CD14-positive monocyte (primary cell): ENCODE results near the gene TSHZ2. TPM values are rescaled to one million over a fixed set of nuclear protein-coding genes. Genes with fewer than 3 reads are reported as not detected.

Experiments used
- DNase-seq, 3 donors: peaks; one replicate each; pipeline ENCODE4 v3.0.0-alpha.2; 2011 to 2022
- H2AFZ ChIP-seq: 2 replicates; pipeline ENCODE4 v1.6.0; 2012; ENCODE audit warnings: mild to moderate bottlenecking, low read depth, low read length, inconsistent platforms; ENCODE audit not compliant: insufficient read depth, poor library complexity, severe bottlenecking
- H3K27ac ChIP-seq, 2 donors: 1 replicate in 1 of 2; 2 replicates in 1 of 2; pipeline ENCODE4 v1.5.1; 2012 to 2013; ENCODE audit warnings: low read length in 2 of 2, control low read depth in 1 of 2, inconsistent platforms in 1 of 2, low read depth in 1 of 2, mild to moderate bottlenecking in 1 of 2
- H3K27me3 ChIP-seq, 2 donors: one replicate each; pipeline versions ENCODE4 v1.6.0 to v1.6.1; 2011 to 2013; ENCODE audit warnings: low read length in 2 of 2; ENCODE audit not compliant: control insufficient read depth in 2 of 2, insufficient read depth in 2 of 2
- H3K36me3 ChIP-seq, 2 donors: replicated peaks in 1 of 2; 1 replicate in 1 of 2; 2 replicates in 1 of 2; pipeline versions ENCODE4 v1.5.1 to v1.6.1; 2012 to 2013; ENCODE audit warnings: low read length in 2 of 2, control low read depth in 1 of 2, inconsistent platforms in 1 of 2, mild to moderate bottlenecking in 1 of 2; ENCODE audit not compliant: insufficient read depth in 2 of 2, control insufficient read depth in 1 of 2
- H3K4me1 ChIP-seq, 2 donors: 1 replicate in 1 of 2; 2 replicates in 1 of 2; pipeline versions ENCODE4 v1.5.1 to v1.6.1; 2012 to 2013; ENCODE audit warnings: low read length in 2 of 2, control low read depth in 1 of 2, inconsistent platforms in 1 of 2, mild to moderate bottlenecking in 1 of 2, moderate library complexity in 1 of 2; ENCODE audit not compliant: insufficient read depth in 2 of 2, control insufficient read depth in 1 of 2
- H3K4me2 ChIP-seq: replicated peaks from 2 replicates; pipeline ENCODE3; 2012; ENCODE audit warnings: low read length, moderate library complexity, mild to moderate bottlenecking; ENCODE audit not compliant: poor library complexity, severe bottlenecking; ENCODE audit errors: extremely low read depth
- H3K4me3 ChIP-seq, 3 experiments: fragments of 200-600 bp in 1 of 3; sonication (generic) in 1 of 3; replicated peaks in 1 of 3; 1 replicate in 2 of 3; 2 replicates in 1 of 3; pipeline ENCODE4 v1.5.1; 2011 to 2013; ENCODE audit warnings: low read length in 3 of 3, mild to moderate bottlenecking in 3 of 3, control low read depth in 2 of 3, low read depth in 2 of 3, inconsistent platforms in 1 of 3, moderate library complexity in 1 of 3
- H3K79me2 ChIP-seq: 2 replicates; pipeline ENCODE4 v1.6.0; 2012; ENCODE audit warnings: mild to moderate bottlenecking, control low read depth, inconsistent platforms, low read length, moderate library complexity; ENCODE audit not compliant: insufficient read depth
- H3K9ac ChIP-seq: 2 replicates; pipeline ENCODE4 v1.6.0; 2017; ENCODE audit warnings: low read length, mild to moderate bottlenecking; ENCODE audit not compliant: insufficient read depth, poor library complexity, severe bottlenecking
- H3K9me3 ChIP-seq, 2 donors: replicated peaks in 1 of 2; 1 replicate in 1 of 2; 2 replicates in 1 of 2; pipeline versions ENCODE4 v1.5.1 to v1.6.1; 2012 to 2013; ENCODE audit warnings: low read length in 2 of 2, control low read depth in 1 of 2; ENCODE audit not compliant: control insufficient read depth in 1 of 2, insufficient read depth in 1 of 2
- H4K20me1 ChIP-seq: 2 replicates; pipeline ENCODE4 v1.6.0; 2012; ENCODE audit warnings: mild to moderate bottlenecking, low read length, control low read depth, moderate library complexity; ENCODE audit not compliant: insufficient read depth
- H3K27ac Mint-ChIP-seq, 7 donors: one replicate each; pipeline ENCODE4 v1.8.0; 2020; ENCODE audit warnings: mild to moderate bottlenecking in 7 of 7, mixed read lengths in 7 of 7, moderate library complexity in 6 of 7, inconsistent platforms in 2 of 7
- H3K27me3 Mint-ChIP-seq, 3 donors: one replicate each; pipeline ENCODE4 v1.8.0; 2021 to 2022; ENCODE audit warnings: low read depth in 3 of 3, mild to moderate bottlenecking in 3 of 3, mixed read lengths in 3 of 3, moderate library complexity in 3 of 3, inconsistent platforms in 1 of 3
- H3K36me3 Mint-ChIP-seq, 2 donors: one replicate each; pipeline ENCODE4 v1.8.0; 2020; ENCODE audit warnings: mixed read lengths in 2 of 2, inconsistent platforms in 1 of 2, mild to moderate bottlenecking in 1 of 2
- H3K4me1 Mint-ChIP-seq: one replicate; pipeline ENCODE4 v1.8.0; 2020; ENCODE audit warnings: mild to moderate bottlenecking, mixed read lengths
- H3K4me3 Mint-ChIP-seq, 2 donors: one replicate each; pipeline ENCODE4 v1.8.0; 2020; ENCODE audit warnings: mild to moderate bottlenecking in 2 of 2, mixed read lengths in 2 of 2, moderate library complexity in 1 of 2
- H3K9me3 Mint-ChIP-seq, 7 donors: one replicate each; pipeline ENCODE4 v1.8.0; 2020 to 2022; ENCODE audit warnings: mixed read lengths in 7 of 7, mild to moderate bottlenecking in 6 of 7, moderate library complexity in 6 of 7, inconsistent platforms in 2 of 7
- WGBS: methylation state at CpG from one replicate; pipeline ENCODE4 v1.1.5; 2013; ENCODE audit warnings: missing lambda C conversion rate; ENCODE audit not compliant: insufficient coverage; 5-methylcytosine and 5-hydroxymethylcytosine counted together
- intact Hi-C, 2 donors: fragments of 100-400 bp; cut with micrococcal nuclease; formaldehyde crosslinking; loops; one replicate each; pipeline versions ENCODE4 v1.15.0 to v1.15.1; 2023
- polyA plus RNA-seq, 3 donors: library from polyadenylated mRNA; depleted of rRNA in 1 of 3; unstranded in 2 of 3; stranded (reverse) in 1 of 3; fragments of 300-500 nt in 2 of 3; fragments of >200 nt in 1 of 3; fragmentation: Illumina TruSeq in 2 of 3; gene quantifications; 1 replicate in 2 of 3; 2 replicates in 1 of 3; pipeline ENCODE4 v1.2.3, GENCODE V29; 2012 to 2021
- TF ChIP-seq, protein P1 (sequence below): fragments of 200-600 bp; IDR thresholded peaks from one replicate; pipeline ENCODE4 v1.8.0; 2022; ENCODE audit warnings: antibody characterized with exemption, mild to moderate bottlenecking

The TSHZ2 gene
- polyA plus RNA-seq, 3 donors, result not detected

DNA sequence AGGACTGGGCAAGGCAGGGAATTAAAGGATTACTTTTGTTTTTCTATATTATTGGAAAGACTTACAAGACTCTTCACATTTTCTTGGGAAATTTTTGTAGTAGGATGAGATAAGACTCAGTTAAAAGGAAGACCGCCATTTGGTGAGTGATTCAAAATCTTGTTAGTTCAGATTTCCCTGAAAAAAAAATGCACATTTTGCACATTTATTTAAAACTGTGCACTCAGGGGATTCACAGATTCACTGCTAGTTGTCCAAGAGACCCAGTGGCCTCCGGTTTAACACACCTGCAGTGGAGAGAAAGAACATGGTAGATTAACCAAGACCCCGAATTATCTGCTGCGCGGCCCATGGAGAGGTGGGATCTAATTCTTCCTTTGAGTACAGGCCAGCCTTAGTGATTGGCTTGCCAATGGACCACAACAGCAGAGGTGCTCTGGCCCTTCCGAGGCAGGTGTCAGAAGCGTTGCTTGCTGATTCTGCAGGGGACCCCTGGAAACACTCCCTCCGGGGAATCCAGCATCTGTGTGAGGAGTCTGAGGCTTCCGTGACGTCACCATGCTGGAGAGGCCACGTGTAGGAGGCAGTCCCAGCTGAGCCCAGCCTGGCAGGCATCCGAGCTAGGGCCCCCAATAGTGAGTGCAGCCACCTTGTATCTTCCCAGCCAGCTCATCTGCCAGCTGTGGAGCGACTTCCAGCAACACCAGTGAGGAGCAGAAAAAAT lies 552.6 kb downstream of the TSHZ2 start:
- Mint-ChIP-seq H3K27me3 (peaks cover 4 to 6% (median 6%) of the 10 kb centered on the region in 3 donors), H3K9me3 (peaks cover 0 to 4% (median 0%) of the 10 kb centered on the region in 7 donors), H3K4me1 (no peaks in the 10 kb centered on the region), H3K4me3 (no peak overlapping the region), H3K36me3 (no peaks in the 10 kb centered on the region), H3K27ac (no peak overlapping the region)
- H3K4me2 ChIP-seq, result no peak overlapping the region
- intact Hi-C loops, result no loop called here
- no peak overlapping the region for H3K27ac ChIP-seq
- H2AFZ ChIP-seq, result no peak overlapping the region
- no peaks in the 10 kb centered on the region for H4K20me1 ChIP-seq
- no peak overlapping the region for H3K4me3 ChIP-seq
- H3K36me3 ChIP-seq, result no peaks in the 10 kb centered on the region
- DNase-seq, result no peak
- no peak overlapping the region for H3K9ac ChIP-seq
- 95% methylated on average over 10 of the region's 13 CpGs for WGBS
- H3K9me3 ChIP-seq, result no peaks in the 10 kb centered on the region
- no peaks in the 10 kb centered on the region for H3K4me1 ChIP-seq
- no peaks in the 10 kb centered on the region for H3K79me2 ChIP-seq
- no peaks in the 10 kb centered on the region for H3K27me3 ChIP-seq
- TF ChIP-seq, protein P1, sequence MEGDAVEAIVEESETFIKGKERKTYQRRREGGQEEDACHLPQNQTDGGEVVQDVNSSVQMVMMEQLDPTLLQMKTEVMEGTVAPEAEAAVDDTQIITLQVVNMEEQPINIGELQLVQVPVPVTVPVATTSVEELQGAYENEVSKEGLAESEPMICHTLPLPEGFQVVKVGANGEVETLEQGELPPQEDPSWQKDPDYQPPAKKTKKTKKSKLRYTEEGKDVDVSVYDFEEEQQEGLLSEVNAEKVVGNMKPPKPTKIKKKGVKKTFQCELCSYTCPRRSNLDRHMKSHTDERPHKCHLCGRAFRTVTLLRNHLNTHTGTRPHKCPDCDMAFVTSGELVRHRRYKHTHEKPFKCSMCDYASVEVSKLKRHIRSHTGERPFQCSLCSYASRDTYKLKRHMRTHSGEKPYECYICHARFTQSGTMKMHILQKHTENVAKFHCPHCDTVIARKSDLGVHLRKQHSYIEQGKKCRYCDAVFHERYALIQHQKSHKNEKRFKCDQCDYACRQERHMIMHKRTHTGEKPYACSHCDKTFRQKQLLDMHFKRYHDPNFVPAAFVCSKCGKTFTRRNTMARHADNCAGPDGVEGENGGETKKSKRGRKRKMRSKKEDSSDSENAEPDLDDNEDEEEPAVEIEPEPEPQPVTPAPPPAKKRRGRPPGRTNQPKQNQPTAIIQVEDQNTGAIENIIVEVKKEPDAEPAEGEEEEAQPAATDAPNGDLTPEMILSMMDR, result no peak

DNA sequence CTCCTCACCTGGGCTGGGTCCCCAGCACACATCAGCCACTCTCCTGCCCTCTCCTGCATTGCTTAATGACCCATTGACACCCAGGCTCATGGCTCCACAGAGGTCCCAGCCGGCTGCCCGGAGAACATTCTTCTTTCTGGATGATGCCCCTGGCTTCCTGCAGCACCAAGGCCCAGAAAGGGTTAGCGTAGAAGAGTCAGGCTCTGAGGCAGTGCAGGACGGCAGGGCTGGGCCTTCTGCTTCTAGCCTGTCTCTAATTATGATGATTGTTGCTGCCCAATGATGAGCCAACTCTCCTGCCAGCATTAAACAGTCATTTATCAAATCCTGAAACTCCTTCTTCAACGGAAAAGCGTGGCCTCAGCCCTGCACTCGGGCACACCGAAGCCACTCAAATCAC lies 555.0 kb downstream of the TSHZ2 start:
- H3K4me3 Mint-ChIP-seq, result no peak overlapping the region
- no peak overlapping the region for H3K4me3 ChIP-seq
- H3K4me1 ChIP-seq, result peaks cover 0 to 5% of the 10 kb centered on the region in 2 donors
- no peak overlapping the region for H2AFZ ChIP-seq
- no peak overlapping the region for H3K27ac Mint-ChIP-seq
- peaks cover 6 to 9% (median 8%) of the 10 kb centered on the region in 3 donors for H3K27me3 Mint-ChIP-seq
- TF ChIP-seq, protein P1, result no peak
- no peaks in the 10 kb centered on the region for H3K27me3 ChIP-seq
- WGBS, result 97% methylated on average over 6 of the region's 8 CpGs
- DNase-seq, result no peak
- H3K9ac ChIP-seq, result no peak overlapping the region
- no peaks in the 10 kb centered on the region for H3K9me3 ChIP-seq
- intact Hi-C loops, result no loop called here
- no peak overlapping the region for H3K27ac ChIP-seq
- H3K4me2 ChIP-seq, result no peak overlapping the region
- no peaks in the 10 kb centered on the region for H3K79me2 ChIP-seq
- H4K20me1 ChIP-seq, result no peaks in the 10 kb centered on the region
- no peaks in the 10 kb centered on the region for H3K36me3 Mint-ChIP-seq
- no peaks in the 10 kb centered on the region for H3K36me3 ChIP-seq
- peaks cover 8% of the 10 kb centered on the region for H3K4me1 Mint-ChIP-seq
- H3K9me3 Mint-ChIP-seq, result peaks cover 0 to 5% (median 1%) of the 10 kb centered on the region in 7 donors
